ENCODE data around the gene AKR1C1. TPM values are rescaled to one million over a fixed set of nuclear protein-coding genes. Genes with fewer than 3 reads are reported as not detected.
"Not testable (repeated sequence)": the region's sequence is repeated elsewhere in the genome, so short reads cannot be mapped to it uniquely, and the experiment has no call there.

The AKR1C1 gene
- total RNA-seq, 1 donor from 2014 or later, result 1.3 TPM

DNA sequence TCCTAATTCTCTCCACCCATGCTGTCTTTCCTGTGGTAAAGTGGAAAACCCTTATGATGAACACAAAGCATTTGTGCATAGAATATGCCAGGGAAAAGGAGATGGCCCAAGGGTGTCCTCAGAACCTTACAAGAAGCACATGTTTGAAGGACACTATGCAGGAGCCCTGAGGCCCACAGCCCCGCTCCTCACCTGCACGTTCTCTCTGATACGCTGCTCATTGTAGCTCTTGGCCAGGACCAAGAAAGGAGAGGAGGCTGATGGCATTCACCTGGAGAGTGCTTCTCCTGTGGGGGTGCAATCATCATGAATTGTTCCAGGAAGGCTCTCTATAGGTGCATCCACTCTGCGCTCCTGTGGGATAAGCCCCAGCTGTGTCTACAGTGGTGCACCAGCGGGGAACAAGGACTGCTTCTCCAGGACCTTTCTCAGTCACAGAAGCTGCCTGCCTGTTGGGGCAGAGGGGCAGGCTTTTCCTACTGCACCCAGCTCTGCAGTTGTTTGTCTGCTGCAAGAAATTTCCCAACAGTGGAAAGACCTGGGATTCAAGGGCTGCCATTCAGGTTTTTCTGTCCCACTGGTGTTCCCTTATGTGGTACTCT is 20.5 kb downstream of the AKR1C1 start:
- Mint-ChIP-seq H3K27me3 (ENCODE audit: low read depth) (peaks cover 2% of the 10 kb centered on the region), H3K4me1 (ENCODE audit: low read depth) (peaks cover 26% of the 10 kb centered on the region), H3K9me3 (ENCODE audit: low read depth) (no peaks in the 10 kb centered on the region), H3K36me3 (ENCODE audit: low read depth) (no peaks in the 10 kb centered on the region), H3K4me3 (ENCODE audit: unreplicated experiment) (no peak overlapping the region), H3K27ac (ENCODE audit: unreplicated experiment) (no peak overlapping the region)
- no peak for DNase-seq (ENCODE audit: low spot score)
- TF ChIP-seq, protein P1, sequence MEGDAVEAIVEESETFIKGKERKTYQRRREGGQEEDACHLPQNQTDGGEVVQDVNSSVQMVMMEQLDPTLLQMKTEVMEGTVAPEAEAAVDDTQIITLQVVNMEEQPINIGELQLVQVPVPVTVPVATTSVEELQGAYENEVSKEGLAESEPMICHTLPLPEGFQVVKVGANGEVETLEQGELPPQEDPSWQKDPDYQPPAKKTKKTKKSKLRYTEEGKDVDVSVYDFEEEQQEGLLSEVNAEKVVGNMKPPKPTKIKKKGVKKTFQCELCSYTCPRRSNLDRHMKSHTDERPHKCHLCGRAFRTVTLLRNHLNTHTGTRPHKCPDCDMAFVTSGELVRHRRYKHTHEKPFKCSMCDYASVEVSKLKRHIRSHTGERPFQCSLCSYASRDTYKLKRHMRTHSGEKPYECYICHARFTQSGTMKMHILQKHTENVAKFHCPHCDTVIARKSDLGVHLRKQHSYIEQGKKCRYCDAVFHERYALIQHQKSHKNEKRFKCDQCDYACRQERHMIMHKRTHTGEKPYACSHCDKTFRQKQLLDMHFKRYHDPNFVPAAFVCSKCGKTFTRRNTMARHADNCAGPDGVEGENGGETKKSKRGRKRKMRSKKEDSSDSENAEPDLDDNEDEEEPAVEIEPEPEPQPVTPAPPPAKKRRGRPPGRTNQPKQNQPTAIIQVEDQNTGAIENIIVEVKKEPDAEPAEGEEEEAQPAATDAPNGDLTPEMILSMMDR (IDR thresholded peaks at IDR 0.05), result no peak

DNA sequence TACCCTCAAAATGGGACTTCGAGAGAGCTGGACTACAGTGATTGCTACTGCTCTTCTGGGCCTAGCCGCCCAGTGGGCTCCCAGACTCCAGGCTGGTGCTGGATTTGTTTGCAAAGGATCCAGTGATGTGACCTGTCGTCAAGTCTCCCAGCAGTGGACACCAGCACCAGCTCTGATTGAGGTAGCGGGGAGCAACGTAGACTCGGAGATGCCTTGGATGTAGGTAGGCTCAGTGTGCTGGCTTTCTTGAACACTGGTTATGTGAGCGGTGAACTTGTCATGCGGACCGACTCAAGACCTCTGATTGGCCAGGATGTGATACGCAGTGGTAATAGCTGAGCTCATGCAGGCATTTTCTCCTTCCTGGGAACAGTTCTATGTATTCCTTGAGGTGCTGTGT is 21.0 kb downstream of the AKR1C1 start:
- Mint-ChIP-seq H3K27ac (ENCODE audit: unreplicated experiment) (no peak overlapping the region), H3K9me3 (ENCODE audit: low read depth) (no peaks in the 10 kb centered on the region), H3K4me1 (ENCODE audit: low read depth) (peaks cover 26% of the 10 kb centered on the region), H3K27me3 (ENCODE audit: low read depth) (peaks cover 2% of the 10 kb centered on the region), H3K36me3 (ENCODE audit: low read depth) (no peaks in the 10 kb centered on the region), H3K4me3 (ENCODE audit: unreplicated experiment) (no peak overlapping the region)
- DNase-seq (ENCODE audit: low spot score), result peak; percentile 50
- TF ChIP-seq, protein P1 (IDR thresholded peaks at IDR 0.05), result no peak

DNA sequence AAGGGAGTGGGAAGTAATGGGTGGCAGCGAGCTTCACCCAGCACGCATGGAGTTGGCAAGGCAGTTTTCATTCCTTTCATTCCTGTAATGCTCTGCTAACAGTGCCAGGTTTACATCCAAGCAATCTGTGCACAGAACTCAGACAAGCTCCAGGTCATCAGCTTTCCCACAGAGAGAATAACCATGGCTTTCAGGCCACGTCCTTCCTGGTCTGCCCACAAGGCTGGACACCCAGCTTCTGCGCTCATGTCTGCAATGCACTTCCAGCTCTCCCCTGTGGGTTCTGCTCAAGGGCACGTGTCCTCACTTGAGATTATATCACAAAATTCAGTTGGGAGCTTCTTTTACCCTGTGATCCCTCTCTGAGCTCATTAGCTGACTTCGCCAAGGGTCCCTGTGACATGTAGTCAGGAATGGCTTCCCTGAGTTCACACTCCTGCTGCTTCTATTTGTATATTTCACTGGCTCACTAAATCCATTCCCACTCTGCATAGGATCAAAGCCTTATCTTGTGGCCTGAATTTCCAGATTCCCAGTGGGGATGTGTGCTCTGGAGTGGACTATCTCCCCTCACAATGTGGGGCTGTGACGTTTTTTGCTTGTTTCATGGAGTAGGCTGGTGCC is 21.9 kb downstream of the AKR1C1 start:
- Mint-ChIP-seq H3K9me3 (ENCODE audit: low read depth) (no peaks in the 10 kb centered on the region), H3K4me3 (ENCODE audit: unreplicated experiment) (no peak overlapping the region), H3K4me1 (ENCODE audit: low read depth) (peaks cover 26% of the 10 kb centered on the region), H3K27ac (ENCODE audit: unreplicated experiment) (no peak overlapping the region), H3K36me3 (ENCODE audit: low read depth) (no peaks in the 10 kb centered on the region), H3K27me3 (ENCODE audit: low read depth) (peaks cover 2% of the 10 kb centered on the region)
- no peak for DNase-seq (ENCODE audit: low spot score)
- TF ChIP-seq, protein P1 (IDR thresholded peaks at IDR 0.05), result no peak

- H3K4me3 Mint-ChIP-seq (ENCODE audit: unreplicated experiment); H3K9me3 Mint-ChIP-seq (ENCODE audit: low read depth); H3K27me3 Mint-ChIP-seq (ENCODE audit: low read depth); H3K27ac Mint-ChIP-seq (ENCODE audit: unreplicated experiment); H3K36me3 Mint-ChIP-seq (ENCODE audit: low read depth); DNase-seq (ENCODE audit: low spot score): not testable (repeated sequence)
- peaks cover 14% of the 10 kb centered on the region for H3K4me1 Mint-ChIP-seq (ENCODE audit: low read depth)
Observed at GRCh38 chr10:4988000-4988641, 24.9 kb downstream of the AKR1C1 start.

DNA sequence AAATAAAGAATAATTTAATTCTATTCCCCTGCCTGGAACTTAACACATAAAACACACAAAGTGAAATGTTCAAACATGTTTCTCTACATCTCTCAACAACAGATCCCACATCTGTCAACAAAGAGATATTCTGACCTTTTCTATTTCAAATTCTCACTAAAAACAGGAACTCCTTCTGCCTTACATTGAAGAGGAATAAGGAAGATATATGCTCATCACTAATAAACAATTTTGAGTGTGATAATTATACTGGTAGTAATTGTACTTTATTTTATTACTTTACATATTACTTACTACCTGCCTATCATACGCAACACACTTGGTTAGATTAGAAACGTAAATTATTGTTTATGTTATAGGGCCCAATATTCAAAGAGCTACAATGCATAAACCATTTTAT is 27.0 kb downstream of the AKR1C1 start:
- Mint-ChIP-seq H3K9me3 (ENCODE audit: low read depth) (no peaks in the 10 kb centered on the region), H3K4me3 (ENCODE audit: unreplicated experiment) (no peak overlapping the region), H3K4me1 (ENCODE audit: low read depth) (peaks cover 6% of the 10 kb centered on the region), H3K36me3 (ENCODE audit: low read depth) (no peaks in the 10 kb centered on the region), H3K27ac (ENCODE audit: unreplicated experiment) (no peak overlapping the region), H3K27me3 (ENCODE audit: low read depth) (peaks cover 2% of the 10 kb centered on the region)
- TF ChIP-seq, protein P1 (IDR thresholded peaks at IDR 0.05), result no peak
- no peak for DNase-seq (ENCODE audit: low spot score)

DNA sequence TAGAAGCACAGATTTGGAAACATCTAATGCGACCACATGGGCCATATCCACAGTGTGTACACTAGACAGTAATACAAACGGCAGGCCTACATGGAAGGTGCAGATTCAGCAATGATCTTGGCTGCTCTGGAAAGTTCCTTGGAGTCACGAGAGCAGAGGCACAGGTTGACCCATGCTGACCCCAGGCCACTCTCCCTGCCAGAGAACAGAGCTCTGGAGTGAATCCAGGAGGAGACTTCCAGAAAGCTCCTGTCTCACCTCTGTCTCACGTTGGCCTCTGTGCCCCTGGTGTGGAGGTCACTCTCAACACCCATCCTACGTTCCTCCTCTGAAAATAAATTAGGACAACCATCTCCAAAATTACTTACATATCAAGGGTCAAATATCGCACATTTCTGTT is 28.2 kb downstream of the AKR1C1 start:
- H3K4me1 Mint-ChIP-seq (ENCODE audit: low read depth); H3K27me3 Mint-ChIP-seq (ENCODE audit: low read depth); H3K4me3 Mint-ChIP-seq (ENCODE audit: unreplicated experiment); H3K27ac Mint-ChIP-seq (ENCODE audit: unreplicated experiment); H3K9me3 Mint-ChIP-seq (ENCODE audit: low read depth); DNase-seq (ENCODE audit: low spot score); H3K36me3 Mint-ChIP-seq (ENCODE audit: low read depth): not testable (repeated sequence)

DNA sequence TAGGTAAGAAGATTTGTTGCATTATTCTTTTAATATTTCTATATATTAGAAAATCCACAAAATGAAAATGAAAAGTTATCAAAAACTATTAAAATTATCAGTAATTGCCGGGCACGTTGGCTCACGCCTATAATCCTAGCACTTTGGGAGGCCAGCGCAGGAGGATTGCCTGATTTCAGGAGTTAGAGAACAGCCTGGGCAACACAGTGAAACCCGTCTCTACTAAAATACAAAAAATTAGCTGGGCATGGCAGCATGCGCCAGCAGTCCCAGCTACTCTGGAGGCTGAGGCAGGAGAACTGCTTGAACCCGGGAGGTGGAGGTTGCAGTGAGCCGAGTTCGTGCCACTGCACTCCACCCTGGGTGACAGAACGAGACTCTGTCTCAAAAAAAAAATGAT is 29.3 kb downstream of the AKR1C1 start:
- H3K9me3 Mint-ChIP-seq (ENCODE audit: low read depth); DNase-seq (ENCODE audit: low spot score); H3K4me3 Mint-ChIP-seq (ENCODE audit: unreplicated experiment); H3K27me3 Mint-ChIP-seq (ENCODE audit: low read depth); H3K27ac Mint-ChIP-seq (ENCODE audit: unreplicated experiment); H3K36me3 Mint-ChIP-seq (ENCODE audit: low read depth); H3K4me1 Mint-ChIP-seq (ENCODE audit: low read depth): not testable (repeated sequence)

- not testable (repeated sequence) for H3K9me3 Mint-ChIP-seq (ENCODE audit: low read depth); H3K36me3 Mint-ChIP-seq (ENCODE audit: low read depth); H3K27me3 Mint-ChIP-seq (ENCODE audit: low read depth); H3K4me1 Mint-ChIP-seq (ENCODE audit: low read depth); H3K4me3 Mint-ChIP-seq (ENCODE audit: unreplicated experiment); DNase-seq (ENCODE audit: low spot score); H3K27ac Mint-ChIP-seq (ENCODE audit: unreplicated experiment)
Observed at GRCh38 chr10:4994260-4994659, 31.0 kb downstream of the AKR1C1 start.

All from chondrocyte (in vitro differentiated cells).